Measurements from ENCODE around the gene BMP8B. TPM values are rescaled to one million over a fixed set of nuclear protein-coding genes. Genes with fewer than 3 reads are reported as not detected.
"Not testable (repeated sequence)": the region's sequence is repeated elsewhere in the genome, so short reads cannot be mapped to it uniquely, and the experiment has no call there.

Gene BMP8B
- total and polyA plus RNA-seq, 2 of the 8 experiments (the other 6 are each of a cell fraction or from before 2014, with no cell fraction given) = 0.37 to 0.50 TPM

GRCh38 chr1:39777896-39778295, 10.8 kb downstream of the BMP8B start:
- H2BK15ac ChIP-seq (ENCODE audit: low read length); H3K56ac ChIP-seq (replicated peaks; ENCODE audit: insufficient read length, low read depth, low read length); POLR2A ChIA-PET (ENCODE audit: partially characterized antibody); H3K27ac ChIP-seq (ENCODE audit: low read depth, low read length); FAIRE-seq; H3K9me3 ChIP-seq (ENCODE audit: insufficient read depth in 2 of 2, low read depth in 1 of 2, low read length in 1 of 2); H3K9ac ChIP-seq (replicated peaks in 1 of 4; ENCODE audit: extremely low read depth in 1 of 4, low read depth in 3 of 4, low read length in 3 of 4); H3K27me3 ChIP-seq (replicated peaks in 1 of 4; ENCODE audit: control insufficient read depth in 3 of 4, extremely low read depth in 1 of 4, insufficient read depth in 3 of 4, low read length in 3 of 4); DNase-seq (ENCODE audit: low read depth in 1 of 2, low spot score in 2 of 2); H3K4ac ChIP-seq (replicated peaks; ENCODE audit: insufficient read length, low read depth, low read length); H3K4me2 ChIP-seq (ENCODE audit: insufficient read depth in 1 of 2, low read depth in 2 of 2, low read length in 2 of 2); CTCF ChIA-PET (ENCODE audit: partially characterized antibody); H2AFZ ChIP-seq (ENCODE audit: low read length); H3K4me1 ChIP-seq (replicated peaks in 1 of 4; ENCODE audit: control insufficient read depth in 3 of 4, insufficient read depth in 4 of 4, low read length in 3 of 4); H3K18ac ChIP-seq (ENCODE audit: extremely low read depth, low read length); H4K8ac ChIP-seq (ENCODE audit: extremely low read depth, insufficient read depth, low read length); H2AK5ac ChIP-seq (ENCODE audit: low read depth, low read length); H3K79me2 ChIP-seq (ENCODE audit: control insufficient read depth in 1 of 2, insufficient read depth in 2 of 2, low read length in 2 of 2); H3K4me3 ChIP-seq (ENCODE audit: extremely low read depth in 1 of 4, insufficient read depth in 2 of 4, low read depth in 3 of 4, low read length in 4 of 4); H3K79me1 ChIP-seq (ENCODE audit: low read depth, low read length); H3K23me2 ChIP-seq (ENCODE audit: low read depth, low read length); H4K91ac ChIP-seq (replicated peaks; ENCODE audit: insufficient read length, low read length); H2BK5ac ChIP-seq (ENCODE audit: low read depth, low read length); H2BK12ac ChIP-seq (ENCODE audit: low read depth, low read length); H2BK120ac ChIP-seq (replicated peaks; ENCODE audit: low read depth, low read length); H4K20me1 ChIP-seq (replicated peaks in 1 of 2; ENCODE audit: control insufficient read depth in 1 of 2, insufficient read depth in 2 of 2, low read length in 2 of 2); H3K23ac ChIP-seq (ENCODE audit: insufficient read length); H4K5ac ChIP-seq (ENCODE audit: insufficient read length, low read depth, low read length); H2BK20ac ChIP-seq (ENCODE audit: low read length); H3K14ac ChIP-seq (ENCODE audit: insufficient read length); H3K36me3 ChIP-seq (ENCODE audit: control insufficient read depth in 2 of 4, insufficient read depth in 4 of 4, low read length in 3 of 4): not testable (repeated sequence)
- WGBS, 2 experiments (ENCODE audit: extremely low coverage in 1 of 2, insufficient coverage in 1 of 2, insufficient read length in 1 of 2, insufficient replicate concordance in 2 of 2, low coverage in 1 of 2, low lambda C conversion rate in 2 of 2, missing lambda C conversion rate in 1 of 2) = 98% methylated on average over 8 of the region's 17 CpGs; no CpG with 5 or more reads in 1 of the 2 experiments
